NK-92 treated with Interleukin-12 subunit alpha and Interleukin-12 subunit beta, amount 100 ng/mL, for 24 hours (cell line): ENCODE data around the gene EFHC1.

ENCODE experiments used
- DNase-seq: peaks from one replicate; lab custom pipeline; 2025; lab: John Stamatoyannopoulos, UW

The EFHC1 gene

DNA sequence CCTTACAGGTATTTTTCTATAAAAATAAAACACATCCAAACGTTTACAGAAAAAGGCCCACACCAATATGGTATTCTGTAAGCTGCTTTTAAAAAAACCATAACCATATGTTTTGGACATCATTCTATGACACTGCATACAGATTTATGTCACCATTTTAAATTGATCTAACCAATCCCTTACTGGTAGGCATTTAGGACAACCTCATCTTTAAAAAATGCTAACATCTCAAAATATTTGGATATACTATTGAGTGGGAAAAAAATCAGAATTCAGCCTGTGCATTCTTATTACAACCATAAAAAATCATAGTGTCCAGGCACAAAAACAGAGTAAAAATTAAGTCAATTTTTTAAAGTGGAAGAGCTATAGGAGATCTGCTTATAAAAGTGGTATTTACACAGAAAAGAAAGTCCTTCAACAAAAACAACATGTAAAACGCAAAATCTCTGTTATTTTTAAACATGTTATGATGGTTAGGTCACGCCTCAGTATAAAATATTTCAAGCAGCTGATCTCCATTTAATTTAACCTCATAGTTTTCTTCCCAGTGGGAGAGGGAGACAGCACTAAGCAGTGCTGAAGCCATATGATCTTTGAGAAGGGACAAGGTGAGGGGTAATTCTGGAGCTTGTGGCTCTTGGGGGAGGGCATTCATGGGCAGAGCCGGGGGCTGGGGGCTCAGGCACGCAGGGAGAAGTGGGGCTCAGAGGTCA lies 135.5 kb downstream of the EFHC1 start:
- no peak for DNase-seq

DNA sequence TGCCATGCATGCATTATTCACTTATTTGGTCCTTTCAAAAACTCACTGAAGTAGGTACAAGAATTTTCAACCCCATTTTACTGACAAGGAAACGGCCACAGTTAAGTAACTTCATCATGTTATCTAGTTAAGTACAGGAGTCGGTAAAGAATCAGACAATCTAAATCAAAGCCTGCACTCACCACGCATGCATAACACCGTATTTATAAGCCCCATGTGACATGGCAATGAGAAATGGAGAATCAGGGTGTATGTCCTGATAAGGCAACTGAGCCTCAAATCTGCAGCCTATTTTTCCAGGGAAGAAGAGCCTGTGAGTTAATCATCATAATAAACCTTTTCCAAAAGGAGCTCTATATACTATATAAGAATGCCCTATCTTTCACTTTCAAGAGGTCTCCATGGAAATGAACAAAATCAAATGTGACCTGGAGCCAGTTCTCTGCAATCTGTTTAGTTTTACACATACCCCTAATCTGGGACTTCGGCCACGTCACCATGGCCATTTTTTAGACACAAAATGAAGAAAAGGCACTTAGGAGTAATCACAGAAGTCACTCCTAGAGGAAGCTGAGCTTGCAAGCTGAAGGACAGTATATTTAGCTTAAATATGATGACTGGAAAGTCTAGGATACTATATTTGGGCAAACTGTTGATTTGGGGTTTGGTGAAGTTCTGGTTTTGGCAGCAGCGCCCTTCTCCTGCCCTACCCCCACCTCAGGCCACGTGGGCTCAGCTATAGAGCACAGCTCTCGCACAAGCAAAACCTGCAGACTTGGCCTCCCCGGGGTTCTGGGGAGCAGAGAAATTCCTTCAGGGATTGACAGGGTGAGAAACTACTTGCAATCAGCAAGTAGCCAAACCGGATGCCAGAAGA lies 137.5 kb downstream of the EFHC1 start:
- no peak for DNase-seq

DNA sequence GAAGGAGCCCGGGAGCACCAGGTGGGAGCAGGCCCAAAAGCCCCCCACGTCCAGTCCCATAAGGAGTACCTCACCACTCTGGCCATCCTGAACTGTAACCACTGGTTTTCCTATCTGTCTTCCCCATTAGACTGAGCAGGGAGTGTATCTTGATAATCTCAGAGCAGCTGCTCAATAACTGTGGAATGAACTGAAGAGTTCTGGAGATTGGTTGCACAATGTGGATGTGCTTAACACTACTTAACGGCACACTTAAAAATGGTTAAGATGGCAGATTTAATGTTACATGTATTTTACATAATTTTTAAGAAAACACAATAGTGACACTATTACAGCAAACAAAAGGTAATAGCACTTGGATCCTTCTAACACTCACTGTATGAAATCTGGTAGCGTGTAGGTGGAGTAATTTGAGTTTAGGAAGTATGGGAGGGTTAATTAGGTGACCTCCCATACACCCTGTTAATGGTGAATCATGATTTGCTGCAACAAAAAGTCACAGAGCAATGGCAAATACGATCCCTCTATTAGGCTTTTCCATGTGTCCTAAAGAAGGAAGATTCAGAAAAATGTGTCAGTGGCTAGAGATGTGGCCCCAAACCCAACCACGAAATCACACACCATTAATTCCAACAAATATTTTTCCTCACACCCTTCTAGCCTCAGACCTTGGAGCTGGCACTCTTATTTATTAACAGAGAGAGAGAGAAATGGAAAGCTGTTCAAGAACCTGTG lies 138.3 kb downstream of the EFHC1 start:
- no peak for DNase-seq

DNA sequence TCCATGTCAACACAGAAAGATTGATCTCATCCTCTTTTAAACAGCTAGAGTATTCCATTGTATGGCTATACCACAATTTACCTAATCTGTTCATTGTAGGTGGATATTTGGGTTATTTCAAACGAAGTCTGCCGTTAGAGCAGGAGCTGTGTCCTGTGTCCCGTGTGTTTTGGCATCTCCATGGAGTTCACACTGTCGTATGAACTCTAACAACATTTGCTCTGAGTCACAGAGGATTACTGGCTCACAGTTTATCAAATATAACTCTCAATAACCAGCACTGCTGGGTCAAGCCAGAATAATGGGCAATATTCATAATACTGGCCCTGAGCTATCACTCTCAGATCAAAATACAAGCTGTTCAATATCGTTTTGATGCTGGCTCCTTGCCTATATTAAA lies 140.3 kb downstream of the EFHC1 start:
- no peak for DNase-seq

DNA sequence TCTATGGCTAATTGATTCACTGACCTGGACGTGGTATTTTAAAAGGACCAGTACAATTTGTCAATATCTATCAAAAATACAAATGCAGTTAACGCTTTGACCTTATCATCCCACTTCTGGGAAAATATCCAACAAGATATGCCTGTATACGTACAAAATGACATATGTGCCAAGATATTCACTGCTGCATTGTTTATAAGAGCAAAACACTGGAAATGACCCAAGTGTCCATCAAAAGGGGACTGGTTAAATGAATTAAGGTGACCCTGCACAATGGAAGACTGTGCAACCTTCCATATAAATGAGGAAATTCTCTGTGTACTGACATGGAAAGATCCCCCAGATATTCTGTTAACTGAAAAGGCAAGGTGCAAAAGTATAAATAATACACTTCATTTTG lies 142.8 kb downstream of the EFHC1 start:
- no peak for DNase-seq

DNA sequence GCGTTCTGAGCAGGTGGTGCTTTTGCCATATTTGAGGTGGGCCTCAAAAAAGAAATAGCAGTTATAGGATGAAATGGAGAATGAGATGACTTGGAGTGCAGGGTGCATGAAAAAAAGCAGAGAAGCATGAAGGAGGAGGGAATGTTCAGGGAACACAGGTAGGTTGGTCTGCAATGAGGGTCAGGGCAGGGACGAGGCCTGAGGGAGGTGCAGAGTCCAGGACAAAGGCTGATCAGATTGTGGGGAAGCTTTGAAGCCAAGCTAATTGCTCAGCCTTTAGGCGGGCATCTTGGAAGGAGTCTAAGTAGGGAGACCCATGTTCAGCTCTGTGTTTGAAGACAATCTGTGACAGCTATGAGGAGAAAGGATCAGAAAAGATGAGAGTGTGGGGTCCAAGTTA lies 144.7 kb downstream of the EFHC1 start:
- DNase-seq: no peak

DNA sequence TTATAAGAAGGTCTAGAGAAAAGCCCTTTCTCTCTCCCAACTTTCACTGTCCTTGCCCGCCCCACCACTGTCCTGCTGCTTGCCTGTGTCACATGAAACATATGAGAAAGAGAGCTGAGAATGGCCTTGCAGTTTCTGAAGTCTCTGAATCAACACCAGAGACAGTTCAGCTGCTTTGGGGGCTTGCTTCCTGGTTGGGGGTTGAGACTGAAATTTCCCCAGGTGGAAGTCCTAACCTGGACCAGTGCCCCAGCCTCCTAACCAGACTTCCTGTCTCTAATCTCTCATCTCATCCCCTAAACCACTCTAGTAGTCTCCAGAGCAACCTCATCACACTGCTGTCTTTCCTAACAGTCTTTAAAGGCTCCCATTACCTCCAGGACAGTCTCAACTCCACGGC lies 146.1 kb downstream of the EFHC1 start:
- DNase-seq: no peak

DNA sequence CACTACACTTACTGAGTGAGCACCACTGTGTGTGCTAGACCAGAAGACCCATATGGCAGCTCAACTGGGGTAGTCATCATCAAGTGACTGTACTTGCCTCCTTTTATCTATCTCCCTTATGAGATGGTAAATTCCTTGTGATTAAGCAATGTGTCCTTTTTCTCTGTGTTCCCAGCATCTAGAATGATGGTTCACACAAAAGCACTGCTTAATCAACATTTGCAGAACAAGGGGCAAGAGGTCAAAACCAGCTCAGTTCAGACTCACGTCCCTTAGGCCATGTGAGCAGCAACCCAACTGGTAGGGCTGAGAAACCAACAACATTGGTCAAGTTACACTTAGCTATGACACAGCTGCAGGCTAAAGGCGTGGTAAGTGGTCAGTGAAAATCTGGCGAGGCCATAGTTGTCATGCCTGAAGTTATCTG lies 146.7 kb downstream of the EFHC1 start:
- no peak for DNase-seq

DNA sequence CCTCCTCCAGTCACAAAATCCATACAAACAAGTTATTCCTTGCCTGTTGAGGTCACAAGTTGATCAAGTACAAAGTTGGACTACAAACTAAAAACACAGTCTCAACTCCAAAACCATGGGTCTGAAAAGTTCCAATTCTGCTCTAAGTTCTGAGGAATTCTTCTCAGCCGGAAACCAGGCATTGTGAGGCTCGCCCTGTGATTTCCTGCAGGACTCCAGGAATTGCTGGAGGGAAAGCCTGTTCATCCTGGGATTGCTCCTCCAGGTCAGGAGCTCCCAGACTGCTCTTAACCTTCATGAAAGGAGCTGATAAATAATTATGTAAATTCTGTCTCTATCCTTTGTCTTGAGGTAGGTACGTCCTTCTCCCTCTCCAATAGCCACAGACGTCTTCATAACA lies 148.2 kb downstream of the EFHC1 start:
- no peak for DNase-seq

DNA sequence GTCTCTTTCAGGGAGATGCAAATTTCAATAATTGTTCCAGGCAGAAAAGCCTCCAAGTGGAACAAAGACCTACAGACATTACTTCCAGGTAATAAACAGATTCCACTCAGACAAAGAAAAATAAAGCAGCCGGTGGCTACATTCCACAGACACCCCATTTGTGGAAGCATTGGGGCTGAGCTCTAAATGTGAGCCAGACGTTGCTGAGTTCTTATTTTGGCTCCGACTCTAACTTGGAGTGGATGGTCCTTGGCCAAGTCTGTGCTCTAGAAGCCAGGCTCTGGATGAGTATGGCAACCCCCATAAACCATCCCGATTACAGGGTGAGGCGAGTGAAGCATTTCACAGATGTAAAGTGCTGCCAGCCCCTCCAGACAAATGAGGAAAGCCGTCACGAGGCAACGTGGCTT lies 150.2 kb downstream of the EFHC1 start:
- no peak for DNase-seq

DNA sequence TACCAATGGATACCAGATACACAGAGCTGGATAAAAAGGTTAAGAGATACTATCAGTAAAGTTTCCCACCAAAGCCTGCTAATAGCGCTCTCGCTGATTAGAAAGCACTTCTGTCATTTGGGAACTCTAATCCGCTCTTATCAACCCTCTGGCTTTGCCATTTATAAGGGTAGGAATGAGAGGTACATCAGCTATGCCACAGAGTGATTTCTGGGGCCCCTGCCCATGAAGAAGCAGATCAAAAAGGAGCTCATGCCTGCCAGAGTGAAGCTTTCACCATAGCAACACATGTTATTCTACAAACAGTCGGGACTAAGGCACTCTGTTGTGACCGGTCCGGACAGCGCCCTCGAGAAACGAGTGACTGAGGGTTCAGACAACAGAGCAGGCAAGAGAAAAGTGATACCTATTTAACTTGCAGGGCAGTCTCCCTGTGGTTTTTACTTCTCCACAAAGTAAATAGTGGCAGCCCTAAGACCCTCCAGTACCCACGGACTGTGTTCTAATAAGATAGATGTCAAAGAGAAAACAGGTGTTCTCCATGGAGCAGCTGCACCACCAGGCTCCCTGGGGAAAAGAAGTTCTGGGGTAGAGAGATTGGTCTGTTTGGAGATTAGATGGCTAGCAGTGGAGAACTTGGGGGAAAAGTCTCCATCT lies 151.1 kb downstream of the EFHC1 start:
- DNase-seq: no peak

DNA sequence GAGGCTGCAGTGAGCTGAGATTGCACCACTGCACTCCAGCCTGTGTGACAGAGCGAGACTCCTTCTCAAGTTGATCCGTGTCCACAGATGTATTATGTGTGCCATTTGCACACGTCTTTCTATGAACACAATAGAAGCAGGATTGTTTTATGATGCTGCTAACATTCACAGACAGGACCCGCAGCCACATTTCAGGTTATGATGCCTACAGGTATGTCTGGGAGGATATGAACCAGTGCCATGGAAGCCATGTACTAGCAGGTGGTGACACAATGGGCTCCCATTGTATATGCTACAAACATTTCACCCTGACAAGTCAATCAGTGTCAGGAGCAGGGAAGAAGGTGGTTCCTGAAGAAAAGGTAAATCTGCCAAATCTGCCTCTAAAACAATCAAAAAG lies 152.4 kb downstream of the EFHC1 start:
- no peak for DNase-seq

DNA sequence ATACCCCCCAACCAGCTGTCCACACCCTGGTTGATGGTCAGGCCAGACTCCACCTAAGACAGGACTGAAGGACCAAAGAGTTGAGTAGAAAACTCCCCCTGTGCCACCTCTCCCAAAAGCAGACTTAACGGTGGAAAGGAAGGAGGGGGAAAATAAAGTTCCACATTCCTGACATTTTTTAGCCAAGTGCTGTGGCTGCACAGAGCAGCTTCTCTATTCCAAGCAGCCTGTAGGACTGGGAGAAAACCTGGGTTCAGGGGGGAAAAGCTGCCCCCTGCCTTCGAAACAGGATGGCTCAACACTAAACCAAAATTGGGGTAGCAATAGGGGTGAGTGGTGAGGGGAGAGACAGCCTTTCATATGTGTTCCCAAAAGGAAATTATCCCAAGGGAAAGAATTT lies 153.2 kb downstream of the EFHC1 start:
- no peak for DNase-seq
